PC-3 (cell line): Measurements from ENCODE around the gene PBX3. TPM values are rescaled to one million over a fixed set of nuclear protein-coding genes. Genes with fewer than 3 reads are reported as not detected.
A peak's percentile ranks its signal among the peaks of the same experiment; 100 is the strongest.

Experiments used
- ATAC-seq: fragments of 200-7000 bp; cut with Tn5 transposase; 2 replicates; pipeline ENCODE4 v1.9.1; 2020; ENCODE audit warnings: mild to moderate bottlenecking, moderate library complexity
- BruUV-seq: library from RNA; stranded (reverse); fragments of 400-500 nt; replicated peaks from 2 replicates; lab custom pipeline; 2021; lab: Mats Ljungman, UMichigan
- CTCF ChIA-PET: fragments of 300-600 bp; sonication (Branson Sonifier 250); formaldehyde crosslinking; loops from one replicate; lab custom pipeline; 2022; ENCODE audit warnings: antibody characterized with exemption; lab: Charles Lee
- POLR2A ChIA-PET: fragments of 300-600 bp; sonication (Branson Sonifier 250); formaldehyde crosslinking; loops from one replicate; lab custom pipeline; 2022; ENCODE audit warnings: antibody characterized with exemption; ENCODE audit not compliant: unreplicated experiment; lab: Charles Lee
- DNase-seq: peaks from one replicate; pipeline ENCODE4 v3.0.0-alpha.2; 2015
- H2AFZ ChIP-seq: fragments of 300-600 bp; sonication (generic); 2 replicates; pipeline ENCODE4 v1.6.0; 2016; ENCODE audit warnings: antibody characterized with exemption, low read length
- H3F3A ChIP-seq: fragments of 300-600 bp; sonication (generic); one replicate; pipeline ENCODE4 v1.6.0; 2017; ENCODE audit warnings: antibody characterized with exemption, low read length, control low read depth, mild to moderate bottlenecking; ENCODE audit not compliant: unreplicated experiment
- H3K27ac ChIP-seq: fragments of 300-600 bp; sonication (generic); 2 replicates; pipeline ENCODE4 v1.5.1; 2016; ENCODE audit warnings: mild to moderate bottlenecking, low read length
- H3K27me3 ChIP-seq: fragments of 300-600 bp; sonication (generic); 2 replicates; pipeline ENCODE4 v1.6.1; 2016; ENCODE audit warnings: low read length, mixed read lengths
- H3K36me3 ChIP-seq: fragments of 300-600 bp; sonication (generic); 2 replicates; pipeline ENCODE4 v1.6.1; 2016; ENCODE audit warnings: low read depth, mixed run types, low read length, mixed read lengths
- H3K4me1 ChIP-seq: fragments of 300-600 bp; sonication (generic); 2 replicates; pipeline ENCODE4 v1.5.1; 2016; ENCODE audit warnings: low read length; ENCODE audit not compliant: insufficient read depth
- H3K4me2 ChIP-seq: fragments of 300-600 bp; sonication (generic); 2 replicates; pipeline ENCODE4 v1.6.0; 2016; ENCODE audit warnings: low read length
- H3K4me3 ChIP-seq: fragments of 300-600 bp; sonication (generic); 2 replicates; pipeline ENCODE4 v1.5.1; 2016; ENCODE audit warnings: mild to moderate bottlenecking, low read length, mixed read lengths
- H3K79me2 ChIP-seq: fragments of 300-600 bp; sonication (generic); 2 replicates; pipeline ENCODE4 v1.6.1; 2017; ENCODE audit warnings: low read length, mixed read lengths
- H3K9ac ChIP-seq: fragments of 300-600 bp; sonication (generic); 2 replicates; pipeline ENCODE4 v1.6.0; 2016; ENCODE audit warnings: mild to moderate bottlenecking, low read length
- H3K9me2 ChIP-seq: fragments of 300-600 bp; sonication (generic); replicated peaks from 2 replicates; pipeline ENCODE4 v1.6.1; 2016; ENCODE audit warnings: mixed run types, low read length, mixed read lengths
- H3K9me3 ChIP-seq: fragments of 300-600 bp; sonication (generic); 2 replicates; pipeline ENCODE4 v1.6.1; 2016; ENCODE audit warnings: low read length, mixed read lengths
- H4K20me1 ChIP-seq: fragments of 300-600 bp; sonication (generic); 2 replicates; pipeline ENCODE4 v1.6.1; 2016; ENCODE audit warnings: low read length, mixed read lengths
- CTCF ChIP-seq: fragments of 300-600 bp; sonication (generic); conservative IDR thresholded peaks from 2 replicates; pipeline ENCODE4 v1.5.1; 2017; ENCODE audit warnings: antibody characterized with exemption, low read depth, mild to moderate bottlenecking, low read length
- EZH2 ChIP-seq: fragments of 300-600 bp; sonication (generic); IDR thresholded peaks from one replicate; pipeline ENCODE4 v1.6.1; 2017; ENCODE audit warnings: antibody characterized with exemption, mild to moderate bottlenecking, low read length; ENCODE audit not compliant: unreplicated experiment
- EZH2phosphoT487 ChIP-seq: fragments of 300-600 bp; sonication (generic); IDR thresholded peaks from 2 replicates; pipeline ENCODE4 v1.6.1; 2018; ENCODE audit warnings: mild to moderate bottlenecking, antibody characterized with exemption, low read length, borderline replicate concordance
- intact Hi-C: fragments of 100-400 bp; cut with micrococcal nuclease; formaldehyde crosslinking; loops from 2 replicates; pipeline ENCODE4 v1.9.0; 2023
- total RNA-seq: library from RNA; depleted of rRNA; stranded (reverse); fragments of >200 nt; gene quantifications from 2 replicates; pipeline ENCODE4 v1.2.3, GENCODE V29; 2014

Gene PBX3
- total RNA-seq, 1 experiment from 2014 or later = 35.5 TPM

- no peaks in the 10 kb centered on the region for H3K36me3 ChIP-seq
- TF ChIP-seq CTCF (no peak), EZH2phosphoT487 (no peak), EZH2 (no peak)
- H2AFZ ChIP-seq = no peak overlapping the region
- H3K27ac ChIP-seq = no peak overlapping the region
- ChIA-PET CTCF (no interaction called here), POLR2A (no interaction called here)
- no peaks in the 10 kb centered on the region for H3K9me2 ChIP-seq
- no peaks in the 10 kb centered on the region for H3F3A ChIP-seq
- peaks cover 7% of the 10 kb centered on the region for H3K4me1 ChIP-seq
- ATAC-seq (peak; percentile 80), DNase-seq (peak; percentile 52)
- intact Hi-C loops = no loop called here
- H3K9me3 ChIP-seq = no peaks in the 10 kb centered on the region
- BruUV-seq = no TSS peak
- no peak overlapping the region for H3K9ac ChIP-seq
- 0 out of 2 replicates have a peak, but pooled peaks cover 6% of the 10 kb centered on the region for H4K20me1 ChIP-seq
- H3K4me2 ChIP-seq = peak overlapping the region; percentile 67
- no peaks in the 10 kb centered on the region for H3K27me3 ChIP-seq
- no peak overlapping the region for H3K4me3 ChIP-seq
- no peaks in the 10 kb centered on the region for H3K79me2 ChIP-seq
These were observed 140.0 kb downstream of the PBX3 start for GRCh38 chr9:125887172-125887571.

- Histone ChIP-seq H3K9me3 (no peaks in the 10 kb centered on the region), H3F3A (no peaks in the 10 kb centered on the region), H3K4me1 (peaks cover 7% of the 10 kb centered on the region), H3K4me3 (no peak overlapping the region), H3K27ac (no peak overlapping the region), H3K9ac (no peak overlapping the region), H3K36me3 (no peaks in the 10 kb centered on the region), H3K79me2 (no peaks in the 10 kb centered on the region), H3K9me2 (no peaks in the 10 kb centered on the region), H2AFZ (no peak overlapping the region), H3K4me2 (no peak overlapping the region), H3K27me3 (no peaks in the 10 kb centered on the region), H4K20me1 (0 out of 2 replicates have a peak, but pooled peaks cover 6% of the 10 kb centered on the region)
- BruUV-seq = no TSS peak
- intact Hi-C loops = no loop called here
- POLR2A ChIA-PET = interaction anchor here (0.7 kb wide), 1 partner anchor 16 kb away, joined by 3 read pairs; no protein-coding TSS in a partner anchor
- CTCF ChIA-PET = no interaction called here
- TF ChIP-seq EZH2phosphoT487 (no peak), EZH2 (no peak), CTCF (no peak)
- DNase-seq (no peak), ATAC-seq (no peak)
These were observed 141.0 kb downstream of the PBX3 start for GRCh38 chr9:125888211-125888610.

GRCh38 chr9:125889112-125889475 is 141.9 kb downstream of the PBX3 start:
- intact Hi-C loops = no loop called here
- Histone ChIP-seq H3K79me2 (no peaks in the 10 kb centered on the region), H3K9me3 (no peaks in the 10 kb centered on the region), H3K4me3 (peak overlapping the region; percentile 63), H3F3A (no peaks in the 10 kb centered on the region), H3K4me2 (peak overlapping the region; percentile 81; the same call in 1 of the 2 replicates), H3K36me3 (no peaks in the 10 kb centered on the region), H3K4me1 (peaks cover 9% of the 10 kb centered on the region), H4K20me1 (0 out of 2 replicates have a peak, but pooled peaks cover 6% of the 10 kb centered on the region), H2AFZ (peak overlapping the region; percentile 71), H3K27me3 (no peaks in the 10 kb centered on the region), H3K9ac (peak overlapping the region; percentile 27; the same call in 1 of the 2 replicates), H3K27ac (no peak overlapping the region), H3K9me2 (no peaks in the 10 kb centered on the region)
- ChIA-PET CTCF (no interaction called here), POLR2A (no interaction called here)
- ATAC-seq = no peak
- TF ChIP-seq CTCF (no peak), EZH2phosphoT487 (no peak), EZH2 (no peak)
- BruUV-seq = no TSS peak
- DNase-seq = no peak
